Fibroblast of lung (primary cell): ENCODE measurements around the gene POPDC3. TPM values are rescaled to one million over a fixed set of nuclear protein-coding genes. Genes with fewer than 3 reads are reported as not detected.
A peak's percentile ranks its signal among the peaks of the same experiment; 100 is the strongest.

ENCODE experiments used
- DNase-seq, 2 donors: peaks; one replicate each; pipeline versions ENCODE4 v3.0.0 to v3.0.0-alpha.2; 2010; ENCODE audit warnings: low read depth in 2 of 2
- H2AFZ ChIP-seq: 2 replicates; pipeline ENCODE4 v1.5.1; 2012; ENCODE audit warnings: low read length, control low read depth, inconsistent platforms
- H3K27ac ChIP-seq: 2 replicates; pipeline ENCODE4 v1.5.1; 2011; ENCODE audit warnings: low read length, control low read depth; ENCODE audit not compliant: insufficient read depth
- H3K27me3 ChIP-seq: 2 replicates; pipeline ENCODE4 v1.5.1; 2011; ENCODE audit warnings: mild to moderate bottlenecking, low read length; ENCODE audit not compliant: control insufficient read depth, insufficient read depth
- H3K36me3 ChIP-seq: 2 replicates; pipeline ENCODE4 v1.5.1; 2011; ENCODE audit warnings: low read length; ENCODE audit not compliant: control insufficient read depth, insufficient read depth
- H3K4me1 ChIP-seq: 2 replicates; pipeline ENCODE4 v1.5.1; 2011; ENCODE audit warnings: low read length; ENCODE audit not compliant: control insufficient read depth, insufficient read depth; ENCODE audit errors: extremely low read depth
- H3K4me2 ChIP-seq: 2 replicates; pipeline ENCODE4 v1.5.1; 2011; ENCODE audit warnings: low read length, control low read depth; ENCODE audit not compliant: insufficient read depth; ENCODE audit errors: extremely low read depth
- H3K4me3 ChIP-seq, 4 experiments: fragments of 200-600 bp in 1 of 4; sonication (generic) in 1 of 4; replicated peaks in 1 of 4; 2 replicates each; pipeline ENCODE4 v1.5.1; 2011 to 2016; ENCODE audit warnings: low read length in 4 of 4, low read depth in 3 of 4, mild to moderate bottlenecking in 3 of 4, control low read depth in 2 of 4, inconsistent platforms in 1 of 4, mixed read lengths in 1 of 4; ENCODE audit not compliant: insufficient read depth in 1 of 4; ENCODE audit errors: control extremely low read depth in 1 of 4
- H3K79me2 ChIP-seq: 2 replicates; pipeline ENCODE4 v1.5.1; 2012; ENCODE audit warnings: mild to moderate bottlenecking, low read length, inconsistent platforms; ENCODE audit not compliant: control insufficient read depth, insufficient read depth
- H3K9ac ChIP-seq: 2 replicates; pipeline ENCODE4 v1.5.1; 2011; ENCODE audit warnings: mild to moderate bottlenecking, low read length, control low read depth; ENCODE audit not compliant: insufficient read depth
- H3K9me3 ChIP-seq: 2 replicates; pipeline ENCODE4 v1.5.1; 2012; ENCODE audit warnings: low read depth, low read length; ENCODE audit not compliant: control insufficient read depth, insufficient read depth
- H4K20me1 ChIP-seq: 2 replicates; pipeline ENCODE4 v1.5.1; 2011; ENCODE audit warnings: low read length; ENCODE audit not compliant: control insufficient read depth, insufficient read depth; ENCODE audit errors: extremely low read depth
- EZH2 ChIP-seq: IDR thresholded peaks from 2 replicates; pipeline ENCODE4 v1.5.1; 2012; ENCODE audit warnings: low read length, control low read depth, mild to moderate bottlenecking; ENCODE audit errors: missing control alignments
- polyA plus RNA-seq, 2 donors: library from polyadenylated mRNA; depleted of rRNA in 1 of 2; stranded (reverse) in 1 of 2; unstranded in 1 of 2; fragments of >200 nt; gene quantifications; 2 replicates each; pipeline ENCODE4 v1.2.1, GENCODE V29; 2011 to 2012; ENCODE audit warnings: missing spikeins in 1 of 2
- total RNA-seq: library from RNA; depleted of rRNA; stranded (reverse); fragments of >200 nt; gene quantifications from 2 replicates; pipeline ENCODE4 v1.2.1, GENCODE V29; 2014
- TF ChIP-seq, protein P1 (sequence below), 2 donors: IDR thresholded peaks in 1 of 2; conservative IDR thresholded peaks in 1 of 2; 1 replicate in 1 of 2; 2 replicates in 1 of 2; pipeline ENCODE4 v1.5.1; 2011 to 2012; ENCODE audit warnings: low read length in 2 of 2, control low read depth in 1 of 2, inconsistent platforms in 1 of 2, low read depth in 1 of 2, mild to moderate bottlenecking in 1 of 2

The POPDC3 gene
- total and polyA plus RNA-seq, 2 donors (not counting 1 experiment from before 2014, with no cell fraction given): 14.2 to 18.1 TPM

DNA sequence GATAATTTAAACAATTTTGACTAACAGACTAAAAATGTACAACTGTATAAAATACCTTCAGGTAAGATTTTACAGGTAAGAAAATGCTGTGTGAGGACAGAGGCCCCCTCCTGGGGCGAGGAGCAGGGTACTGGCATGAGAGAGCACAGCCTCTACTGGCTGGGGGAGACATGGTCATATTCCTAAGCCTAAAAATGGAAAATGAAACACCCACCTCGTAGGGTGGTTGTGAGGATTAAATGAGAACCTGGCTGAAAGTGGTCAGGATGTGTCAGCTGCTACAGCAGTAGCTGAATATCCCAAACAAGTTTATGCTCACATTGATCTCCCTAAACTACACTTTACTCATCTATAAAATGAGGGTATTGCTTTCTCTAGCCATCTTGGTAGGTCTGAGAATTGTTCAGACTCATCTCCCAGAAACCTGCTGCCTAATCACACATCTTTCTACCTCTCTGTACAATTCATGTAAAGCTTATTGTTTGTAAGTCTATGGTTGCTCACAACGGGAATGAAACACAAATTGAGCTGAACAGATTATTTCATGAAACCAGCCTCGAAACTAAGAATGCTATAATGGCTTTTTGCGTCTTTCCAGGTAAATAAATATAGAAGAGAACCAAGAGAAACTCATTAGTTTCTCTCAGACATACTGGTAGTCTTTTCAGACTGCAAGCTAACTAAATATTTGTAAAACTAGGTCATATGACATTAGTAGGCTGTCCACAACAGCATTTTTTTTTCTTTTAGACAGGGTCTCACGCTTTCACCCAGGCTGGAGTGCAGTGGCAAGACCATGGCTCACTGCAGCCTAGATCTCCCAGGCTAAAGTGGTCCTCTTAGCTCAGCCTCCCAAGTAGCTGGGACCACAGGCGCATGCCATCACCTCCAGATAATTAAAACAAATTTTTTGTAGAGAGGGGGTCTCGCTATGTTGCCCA lies 69.6 kb downstream of the POPDC3 start:
- no peak for TF ChIP-seq EZH2
- TF ChIP-seq, protein P1, sequence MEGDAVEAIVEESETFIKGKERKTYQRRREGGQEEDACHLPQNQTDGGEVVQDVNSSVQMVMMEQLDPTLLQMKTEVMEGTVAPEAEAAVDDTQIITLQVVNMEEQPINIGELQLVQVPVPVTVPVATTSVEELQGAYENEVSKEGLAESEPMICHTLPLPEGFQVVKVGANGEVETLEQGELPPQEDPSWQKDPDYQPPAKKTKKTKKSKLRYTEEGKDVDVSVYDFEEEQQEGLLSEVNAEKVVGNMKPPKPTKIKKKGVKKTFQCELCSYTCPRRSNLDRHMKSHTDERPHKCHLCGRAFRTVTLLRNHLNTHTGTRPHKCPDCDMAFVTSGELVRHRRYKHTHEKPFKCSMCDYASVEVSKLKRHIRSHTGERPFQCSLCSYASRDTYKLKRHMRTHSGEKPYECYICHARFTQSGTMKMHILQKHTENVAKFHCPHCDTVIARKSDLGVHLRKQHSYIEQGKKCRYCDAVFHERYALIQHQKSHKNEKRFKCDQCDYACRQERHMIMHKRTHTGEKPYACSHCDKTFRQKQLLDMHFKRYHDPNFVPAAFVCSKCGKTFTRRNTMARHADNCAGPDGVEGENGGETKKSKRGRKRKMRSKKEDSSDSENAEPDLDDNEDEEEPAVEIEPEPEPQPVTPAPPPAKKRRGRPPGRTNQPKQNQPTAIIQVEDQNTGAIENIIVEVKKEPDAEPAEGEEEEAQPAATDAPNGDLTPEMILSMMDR (conservative IDR thresholded peaks at IDR 0.05 in 1 of 2, IDR thresholded peaks at IDR 0.05 in 1 of 2; ENCODE audit: low read depth in 1 of 2, low read length in 2 of 2): no peak
- Histone ChIP-seq H2AFZ (no peak overlapping the region), H3K4me3 (no peak overlapping the region), H3K4me1 (no peaks in the 10 kb centered on the region), H3K27ac (no peak overlapping the region), H3K4me2 (no peak overlapping the region), H3K9ac (no peak overlapping the region), H3K36me3 (no peaks in the 10 kb centered on the region), H3K9me3 (no peaks in the 10 kb centered on the region), H3K27me3 (no peaks in the 10 kb centered on the region), H3K79me2 (no peaks in the 10 kb centered on the region), H4K20me1 (no peaks in the 10 kb centered on the region)
- no peak for DNase-seq

DNA sequence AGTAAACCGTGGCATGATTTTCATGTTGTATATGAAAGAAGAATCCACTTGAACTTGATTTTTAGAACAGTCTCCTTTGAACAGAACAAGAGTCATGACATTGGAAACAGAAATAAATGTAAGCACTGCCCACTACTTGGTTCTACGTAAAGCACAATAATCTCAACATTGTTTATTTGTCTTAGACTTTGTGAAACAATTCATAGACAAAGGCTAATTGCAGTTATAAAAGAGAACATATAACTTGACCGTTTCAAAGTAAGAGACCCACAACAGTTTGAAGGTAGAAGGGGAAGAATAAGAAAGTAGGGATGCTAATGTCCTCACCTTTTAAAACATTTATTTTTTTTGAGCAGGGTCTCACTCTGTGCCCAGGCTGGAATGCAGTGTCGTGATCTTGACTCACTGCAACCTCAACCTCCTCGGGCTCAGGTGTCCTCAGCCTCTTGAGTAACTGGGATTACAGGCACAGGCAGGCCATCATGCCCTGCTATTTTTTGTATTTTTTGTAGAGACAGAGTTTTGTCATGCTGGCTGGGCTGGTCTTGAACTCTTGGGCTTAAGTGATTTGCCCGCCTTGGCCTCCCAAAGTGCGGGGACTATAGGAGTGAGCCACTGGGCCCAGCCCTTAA lies 71.1 kb downstream of the POPDC3 start:
- Histone ChIP-seq H3K9me3 (no peaks in the 10 kb centered on the region), H3K9ac (no peak overlapping the region), H2AFZ (no peak overlapping the region), H3K4me1 (no peaks in the 10 kb centered on the region), H4K20me1 (no peaks in the 10 kb centered on the region), H3K27ac (no peak overlapping the region), H3K36me3 (no peaks in the 10 kb centered on the region), H3K4me2 (no peak overlapping the region), H3K4me3 (no peak overlapping the region), H3K79me2 (no peaks in the 10 kb centered on the region), H3K27me3 (no peaks in the 10 kb centered on the region)
- DNase-seq: peak in 1 of 2 donors; percentile 17
- TF ChIP-seq, protein P1 (conservative IDR thresholded peaks at IDR 0.05 in 1 of 2, IDR thresholded peaks at IDR 0.05 in 1 of 2; ENCODE audit: low read depth in 1 of 2, low read length in 2 of 2): no peak
- TF ChIP-seq EZH2: no peak

Other genes with a start within 250 kb of the POPDC3 start
- gene LIN28B, start 222.9 kb downstream of the POPDC3 start, total RNA-seq: not detected in 2 replicates
- gene LIN28B, start 222.9 kb downstream of the POPDC3 start, polyA plus RNA-seq: not detected in 2 replicates
- gene PREP, start 223.1 kb upstream of the POPDC3 start, total RNA-seq: 12.6 and 18.3 TPM in 2 replicates
- gene PREP, start 223.1 kb upstream of the POPDC3 start, polyA plus RNA-seq: 30.7 and 30.9 TPM in 2 replicates